ENCODE measurements around the gene GJA3.

GRCh38 chr13:20136781-20137703 is 23.8 kb downstream of the GJA3 start:
- TF ChIP-seq CTCF (IDR thresholded peaks at IDR 0.05; ENCODE audit: insufficient read depth, low read depth, low read length): peak; percentile 12
- TF ChIP-seq EZH2 (IDR thresholded peaks at IDR 0.05; ENCODE audit: insufficient read depth, low read length): no peak

All from astrocyte (in vitro differentiated cells and primary cell).